K562 (cell line): ENCODE measurements around the gene MACF1. TPM values are rescaled to one million over a fixed set of nuclear protein-coding genes. Genes with fewer than 3 reads are reported as not detected.

ENCODE experiments used
- ATAC-seq: fragments of 200-7000 bp; cut with Tn5 transposase; 3 replicates; pipeline ENCODE4 v1.9.1; 2020; ENCODE audit warnings: moderate library complexity
- BruUV-seq: library from RNA; stranded (reverse); fragments of 400-500 nt; replicated peaks from 2 replicates; lab custom pipeline; 2021; lab: Mats Ljungman, UMichigan
- CTCF ChIA-PET: fragments of 300-600 bp; formaldehyde crosslinking; extraction: SDS; loops from one replicate; lab custom pipeline; 2021; ENCODE audit warnings: low intra/inter-chr PET ratio; lab: Yijun Ruan, JAX
- POLR2A ChIA-PET: fragments of 300-600, 350-650 bp; sonication (Branson Sonifier 250); formaldehyde crosslinking; extraction: SDS; loops from one replicate; lab custom pipeline; 2021; ENCODE audit warnings: antibody characterized with exemption, inconsistent platforms; lab: Yijun Ruan, JAX
- DNase-seq, 4 experiments: peaks; one replicate each; pipeline versions ENCODE4 v3.0.0 to v3.0.0-alpha.2; 2011 to 2018; ENCODE audit warnings: low spot score in 3 of 4, mixed read lengths in 3 of 4; ENCODE audit errors: extremely low read depth in 1 of 4
- FAIRE-seq: peaks from 2 replicates; lab custom pipeline; 2011; peaks lifted over from hg19 to GRCh38; lab: Jason Lieb, UNC
- H2AFZ ChIP-seq: 2 replicates; pipeline ENCODE4 v1.6.0; 2011; ENCODE audit warnings: low read depth, low read length, control low read depth, inconsistent platforms
- H3K27ac ChIP-seq: fragments of 200-600 bp; 3 replicates; pipeline ENCODE4 v1.8.0; 2011; ENCODE audit warnings: low read depth, mild to moderate bottlenecking, control low read depth, inconsistent platforms, low read length, moderate library complexity, mixed read lengths; ENCODE audit errors: extremely low read depth
- H3K27me3 ChIP-seq, 2 experiments: fragments of 300-600 bp in 1 of 2; 2 replicates in 1 of 2; 3 replicates in 1 of 2; pipeline versions ENCODE4 v1.6.0 to v1.8.0; 2011; ENCODE audit warnings: inconsistent platforms in 2 of 2, low read length in 2 of 2, mild to moderate bottlenecking in 1 of 2, mixed read lengths in 1 of 2, moderate library complexity in 1 of 2; ENCODE audit not compliant: control insufficient read depth in 2 of 2, insufficient read depth in 2 of 2
- H3K36me3 ChIP-seq: fragments of 300-600 bp; 3 replicates; pipeline ENCODE4 v1.8.0; 2011; ENCODE audit warnings: mild to moderate bottlenecking, low read length, inconsistent platforms; ENCODE audit not compliant: control insufficient read depth, insufficient read depth
- H3K4me1 ChIP-seq, 2 experiments: fragments of 200-600 bp in 1 of 2; replicated peaks in 1 of 2; 2 replicates in 1 of 2; 3 replicates in 1 of 2; pipeline versions ENCODE4 v1.5.1 to v1.8.0; 2011; ENCODE audit warnings: inconsistent platforms in 2 of 2, low read length in 2 of 2, mild to moderate bottlenecking in 1 of 2, mixed read lengths in 1 of 2, moderate library complexity in 1 of 2; ENCODE audit not compliant: control insufficient read depth in 2 of 2, insufficient read depth in 2 of 2
- H3K4me2 ChIP-seq: 2 replicates; pipeline ENCODE4 v1.6.1; 2011; ENCODE audit warnings: low read length, control low read depth, inconsistent platforms, mixed read lengths; ENCODE audit not compliant: insufficient read depth
- H3K4me3 ChIP-seq: fragments of 200-600 bp; sonication (generic), shearing (Covaris generic); 2 replicates; pipeline ENCODE4 v1.5.1; 2016; ENCODE audit warnings: control low read depth, inconsistent platforms
- H3K79me2 ChIP-seq: fragments of 200-600 bp; 3 replicates; pipeline ENCODE4 v1.8.0; 2011; ENCODE audit warnings: low read length, inconsistent platforms; ENCODE audit not compliant: control insufficient read depth, insufficient read depth
- H3K9ac ChIP-seq, 2 experiments: 2 replicates each; pipeline versions ENCODE4 v1.6.0 to v1.6.1; 2011; ENCODE audit warnings: low read depth in 2 of 2, low read length in 2 of 2, control low read depth in 1 of 2, inconsistent platforms in 1 of 2, mild to moderate bottlenecking in 1 of 2, mixed read lengths in 1 of 2; ENCODE audit not compliant: insufficient read depth in 1 of 2
- H3K9me1 ChIP-seq: one replicate; pipeline ENCODE4 v1.6.0; 2011; ENCODE audit warnings: inconsistent platforms, mild to moderate bottlenecking, low read length, moderate library complexity; ENCODE audit not compliant: control insufficient read depth, insufficient read depth
- H3K9me3 ChIP-seq: replicated peaks from 2 replicates; pipeline ENCODE4 v1.5.1; 2011; ENCODE audit warnings: low read depth, low read length, inconsistent platforms; ENCODE audit not compliant: control insufficient read depth, insufficient read depth
- H4K20me1 ChIP-seq: replicated peaks from 2 replicates; pipeline ENCODE4 v1.6.1; 2011; ENCODE audit warnings: low read length, inconsistent platforms, mixed read lengths; ENCODE audit not compliant: control insufficient read depth, insufficient read depth
- BDP1 ChIP-seq: IDR thresholded peaks from 3 replicates; pipeline ENCODE4 v1.6.1; 2011; ENCODE audit not compliant: insufficient read length, insufficient read depth
- BRF1 ChIP-seq: IDR thresholded peaks from 3 replicates; pipeline ENCODE4 v1.6.1; 2011; ENCODE audit warnings: borderline replicate concordance, mild to moderate bottlenecking; ENCODE audit not compliant: insufficient read length; ENCODE audit errors: extremely low read depth
- CHD1 ChIP-seq: fragments of 200-600 bp; sonication (generic); IDR thresholded peaks from one replicate; pipeline ENCODE4 v1.6.1; 2012; ENCODE audit warnings: mild to moderate bottlenecking, moderate library complexity, low read length, inconsistent platforms
- FOXJ2 ChIP-seq: fragments of 200-800 bp; sonication (Bioruptor generic); IDR thresholded peaks from 2 replicates; pipeline ENCODE4 v1.6.1; 2016; ENCODE audit warnings: missing genetic modification characterization, missing compliant biosample characterization
- MCM7 ChIP-seq, 2 experiments: fragments of 450-650 bp; IDR thresholded peaks; 2 replicates each; pipeline ENCODE4 v1.6.1; 2016 to 2018
- PHTF2 ChIP-seq: fragments of 250-450 bp; sonication (Bioruptor Pico); IDR thresholded peaks from 2 replicates; pipeline ENCODE4 v1.5.0; 2021; ENCODE audit warnings: mild to moderate bottlenecking
- POLR2AphosphoS5 ChIP-seq: IDR thresholded peaks from 2 replicates; pipeline ENCODE4 v1.6.1; 2011; ENCODE audit warnings: mild to moderate bottlenecking, low read depth, low read length, moderate library complexity; ENCODE audit not compliant: control insufficient read depth, insufficient read depth
- SP1 ChIP-seq: sonication (generic); formaldehyde crosslinking; IDR thresholded peaks from 2 replicates; pipeline ENCODE4 v1.8.1; 2022; ENCODE audit warnings: mild to moderate bottlenecking, missing genetic modification reagents
- TCF7 ChIP-seq: sonication (generic); IDR thresholded peaks from 2 replicates; pipeline ENCODE4 v1.6.1; 2016; ENCODE audit warnings: antibody characterized with exemption, borderline replicate concordance
- TGIF2 ChIP-seq: sonication (generic); formaldehyde crosslinking; IDR thresholded peaks from 2 replicates; pipeline ENCODE4 v1.8.1; 2022; ENCODE audit warnings: mild to moderate bottlenecking, missing genetic modification reagents, moderate library complexity
- ZNF347 ChIP-seq: fragments of 450-650 bp; formaldehyde crosslinking; IDR thresholded peaks from 2 replicates; pipeline ENCODE4 v1.4.0; 2020; ENCODE audit warnings: low read depth, mild to moderate bottlenecking, moderate library complexity
- WGBS: fragments of 100-300 bp; shearing (Covaris generic); methylation state at CpG from one replicate; pipeline ENCODE4 v1.1.6; 2016; ENCODE audit warnings: low coverage, mixed read lengths; ENCODE audit not compliant: insufficient coverage; ENCODE audit errors: missing lambda C conversion rate; 5-methylcytosine and 5-hydroxymethylcytosine counted together
- in situ Hi-C: fragments of 300-500 bp; cut with MboI; formaldehyde crosslinking; loops from 4 replicates; pipeline ENCODE4 v1.15.0; 2018; ENCODE audit warnings: inconsistent platforms, mixed read lengths
- intact Hi-C: fragments of 100-400 bp; cut with micrococcal nuclease; formaldehyde crosslinking; loops from 2 replicates; pipeline ENCODE4 v1.14.2; 2022
- polyA plus RNA-seq, 8 experiments: library from polyadenylated mRNA; depleted of rRNA in 4 of 8; stranded (reverse) in 5 of 8; unstranded in 3 of 8; fragments of >200 nt; fragmentation: Nextera tagmentation in 2 of 8; fragmentation: Illumina TruSeq in 1 of 8; extraction: Ambion mirVana in 2 of 8; extraction: Trizol in 1 of 8; gene quantifications; 2 replicates each; pipeline versions ENCODE4 v1.2.1 to v1.2.3, GENCODE V29; 2011 to 2014; ENCODE audit warnings: inconsistent platforms in 1 of 8, missing spikeins in 1 of 8
- total RNA-seq, 7 experiments: library from RNA; depleted of rRNA in 6 of 7; stranded (reverse); fragments of >200 nt in 6 of 7; fragmentation: Illumina TruSeq in 2 of 7; extraction: Trizol in 2 of 7; gene quantifications; 2 replicates each; pipeline versions ENCODE4 v1.2.1 to v1.2.3, GENCODE V29; 2011 to 2021; ENCODE audit warnings: low replicate concordance in 1 of 7
- TF ChIP-seq, protein P1 (sequence below): sonication (generic); formaldehyde crosslinking; IDR thresholded peaks from 2 replicates; pipeline ENCODE4 v1.4.0; 2020; ENCODE audit warnings: mild to moderate bottlenecking, missing genetic modification reagents
- TF ChIP-seq, protein P2 (sequence below): sonication (generic); formaldehyde crosslinking; IDR thresholded peaks from 2 replicates; pipeline ENCODE4 v1.8.1; 2022; ENCODE audit warnings: missing genetic modification reagents
- TF ChIP-seq, protein P3 (sequence below): IDR thresholded peaks from 2 replicates; pipeline ENCODE4 v1.6.1; 2011; ENCODE audit not compliant: insufficient read length; ENCODE audit errors: extremely low read depth
- TF ChIP-seq, protein P4 (sequence below), 2 experiments: fragments of 150-350 bp in 1 of 2; IDR thresholded peaks; 2 replicates each; pipeline ENCODE4 v1.6.1; 2012 to 2016; ENCODE audit warnings: low read depth in 2 of 2, low read length in 2 of 2, mild to moderate bottlenecking in 1 of 2, moderate library complexity in 1 of 2

Gene MACF1
- total and polyA plus RNA-seq, 9 of the 15 experiments (the other 6 are each of a cell fraction or from before 2014, with no cell fraction given), result 13.2 to 232 (median 112) TPM

DNA sequence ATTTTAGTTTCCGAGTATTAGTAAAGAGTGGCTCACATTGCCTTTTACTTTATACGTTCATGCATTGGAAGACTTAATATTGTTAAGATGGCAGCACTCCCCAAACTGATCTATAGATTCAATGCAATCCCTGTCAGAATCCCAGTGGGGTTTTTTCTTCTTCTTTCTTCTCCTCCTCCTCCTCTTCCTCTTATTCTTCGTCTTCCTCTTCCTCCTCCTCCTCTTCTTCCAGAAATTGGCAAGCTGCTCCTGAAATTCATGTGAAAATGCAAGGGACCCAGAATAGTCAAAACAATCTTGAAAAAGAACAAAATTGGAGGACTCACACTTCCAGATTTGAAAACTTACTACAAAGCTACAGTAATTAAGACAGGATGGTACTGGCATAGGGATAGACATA lies 23.2 kb upstream of the MACF1 start (continued):
- TF ChIP-seq, protein P1, sequence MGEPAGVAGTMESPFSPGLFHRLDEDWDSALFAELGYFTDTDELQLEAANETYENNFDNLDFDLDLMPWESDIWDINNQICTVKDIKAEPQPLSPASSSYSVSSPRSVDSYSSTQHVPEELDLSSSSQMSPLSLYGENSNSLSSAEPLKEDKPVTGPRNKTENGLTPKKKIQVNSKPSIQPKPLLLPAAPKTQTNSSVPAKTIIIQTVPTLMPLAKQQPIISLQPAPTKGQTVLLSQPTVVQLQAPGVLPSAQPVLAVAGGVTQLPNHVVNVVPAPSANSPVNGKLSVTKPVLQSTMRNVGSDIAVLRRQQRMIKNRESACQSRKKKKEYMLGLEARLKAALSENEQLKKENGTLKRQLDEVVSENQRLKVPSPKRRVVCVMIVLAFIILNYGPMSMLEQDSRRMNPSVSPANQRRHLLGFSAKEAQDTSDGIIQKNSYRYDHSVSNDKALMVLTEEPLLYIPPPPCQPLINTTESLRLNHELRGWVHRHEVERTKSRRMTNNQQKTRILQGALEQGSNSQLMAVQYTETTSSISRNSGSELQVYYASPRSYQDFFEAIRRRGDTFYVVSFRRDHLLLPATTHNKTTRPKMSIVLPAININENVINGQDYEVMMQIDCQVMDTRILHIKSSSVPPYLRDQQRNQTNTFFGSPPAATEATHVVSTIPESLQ (CRISPR knock-in tag), result no peak
- TF ChIP-seq BDP1 (no peak), CHD1 (no peak), POLR2AphosphoS5 (no peak), TGIF2 (CRISPR knock-in tag) (no peak)
- TF ChIP-seq, protein P2, sequence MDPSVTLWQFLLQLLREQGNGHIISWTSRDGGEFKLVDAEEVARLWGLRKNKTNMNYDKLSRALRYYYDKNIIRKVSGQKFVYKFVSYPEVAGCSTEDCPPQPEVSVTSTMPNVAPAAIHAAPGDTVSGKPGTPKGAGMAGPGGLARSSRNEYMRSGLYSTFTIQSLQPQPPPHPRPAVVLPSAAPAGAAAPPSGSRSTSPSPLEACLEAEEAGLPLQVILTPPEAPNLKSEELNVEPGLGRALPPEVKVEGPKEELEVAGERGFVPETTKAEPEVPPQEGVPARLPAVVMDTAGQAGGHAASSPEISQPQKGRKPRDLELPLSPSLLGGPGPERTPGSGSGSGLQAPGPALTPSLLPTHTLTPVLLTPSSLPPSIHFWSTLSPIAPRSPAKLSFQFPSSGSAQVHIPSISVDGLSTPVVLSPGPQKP (CRISPR knock-in tag), result no peak

DNA sequence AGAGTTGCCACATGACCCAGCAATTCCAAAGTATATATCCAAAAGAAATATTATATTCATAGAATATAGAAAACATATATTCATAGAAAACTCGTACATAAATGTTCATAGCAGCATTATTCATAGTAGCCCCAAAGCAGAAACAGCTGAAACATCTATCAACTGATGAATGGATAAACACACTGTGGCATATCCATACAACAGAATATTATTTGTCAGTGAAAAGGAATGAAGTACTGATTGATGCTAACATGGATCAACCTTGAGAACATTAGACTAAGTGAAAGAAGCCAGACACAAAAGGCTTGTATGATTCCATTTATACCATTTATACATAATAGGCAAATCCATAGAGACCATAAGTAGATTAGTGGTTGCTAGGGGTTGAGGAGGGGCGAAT lies 21.7 kb upstream of the MACF1 start:
- ATAC-seq (no peak), FAIRE-seq (no peak), DNase-seq (no peak)
- ChIA-PET POLR2A (no interaction called here), CTCF (interaction anchor here (0.6 kb wide), 1 partner anchor 74 kb away, joined by 3 read pairs; no protein-coding TSS in a partner anchor)
- BruUV-seq, result no TSS peak
- intact Hi-C loops (no loop called here), in situ Hi-C loops (loop anchor here (5.0 kb wide), 1 partner anchor 81 kb away; no protein-coding TSS in a partner anchor)
- no peak overlapping the region for H3K4me2 ChIP-seq
- H3K9me3 ChIP-seq, result no peaks in the 10 kb centered on the region
- H3K27me3 ChIP-seq, result no peaks in the 10 kb centered on the region
- H3K4me1 ChIP-seq, result peaks cover 21 to 36% of the 10 kb centered on the region in 2 experiments
- peaks cover 8% of the 10 kb centered on the region for H3K79me2 ChIP-seq
- H3K9ac ChIP-seq, result no peak overlapping the region
- H4K20me1 ChIP-seq, result peaks cover 7% of the 10 kb centered on the region
- peaks cover 4% of the 10 kb centered on the region for H3K9me1 ChIP-seq
- H3K27ac ChIP-seq, result no peak overlapping the region
- no peaks in the 10 kb centered on the region for H3K36me3 ChIP-seq
- 69% methylated on average over 2 of the region's 2 CpGs for WGBS
- no peak overlapping the region for H2AFZ ChIP-seq
- H3K4me3 ChIP-seq, result no peak overlapping the region
- TF ChIP-seq, protein P3, sequence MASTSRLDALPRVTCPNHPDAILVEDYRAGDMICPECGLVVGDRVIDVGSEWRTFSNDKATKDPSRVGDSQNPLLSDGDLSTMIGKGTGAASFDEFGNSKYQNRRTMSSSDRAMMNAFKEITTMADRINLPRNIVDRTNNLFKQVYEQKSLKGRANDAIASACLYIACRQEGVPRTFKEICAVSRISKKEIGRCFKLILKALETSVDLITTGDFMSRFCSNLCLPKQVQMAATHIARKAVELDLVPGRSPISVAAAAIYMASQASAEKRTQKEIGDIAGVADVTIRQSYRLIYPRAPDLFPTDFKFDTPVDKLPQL, result no peak
- TF ChIP-seq PHTF2 (CRISPR knock-in tag) (no peak), BRF1 (no peak), MCM7 (IDR thresholded peaks at IDR 0.05) (no peak), ZNF347 (no peak), FOXJ2 (tag) (no peak), TCF7 (no peak), SP1 (CRISPR knock-in tag) (no peak)
- TF ChIP-seq, protein P4, sequence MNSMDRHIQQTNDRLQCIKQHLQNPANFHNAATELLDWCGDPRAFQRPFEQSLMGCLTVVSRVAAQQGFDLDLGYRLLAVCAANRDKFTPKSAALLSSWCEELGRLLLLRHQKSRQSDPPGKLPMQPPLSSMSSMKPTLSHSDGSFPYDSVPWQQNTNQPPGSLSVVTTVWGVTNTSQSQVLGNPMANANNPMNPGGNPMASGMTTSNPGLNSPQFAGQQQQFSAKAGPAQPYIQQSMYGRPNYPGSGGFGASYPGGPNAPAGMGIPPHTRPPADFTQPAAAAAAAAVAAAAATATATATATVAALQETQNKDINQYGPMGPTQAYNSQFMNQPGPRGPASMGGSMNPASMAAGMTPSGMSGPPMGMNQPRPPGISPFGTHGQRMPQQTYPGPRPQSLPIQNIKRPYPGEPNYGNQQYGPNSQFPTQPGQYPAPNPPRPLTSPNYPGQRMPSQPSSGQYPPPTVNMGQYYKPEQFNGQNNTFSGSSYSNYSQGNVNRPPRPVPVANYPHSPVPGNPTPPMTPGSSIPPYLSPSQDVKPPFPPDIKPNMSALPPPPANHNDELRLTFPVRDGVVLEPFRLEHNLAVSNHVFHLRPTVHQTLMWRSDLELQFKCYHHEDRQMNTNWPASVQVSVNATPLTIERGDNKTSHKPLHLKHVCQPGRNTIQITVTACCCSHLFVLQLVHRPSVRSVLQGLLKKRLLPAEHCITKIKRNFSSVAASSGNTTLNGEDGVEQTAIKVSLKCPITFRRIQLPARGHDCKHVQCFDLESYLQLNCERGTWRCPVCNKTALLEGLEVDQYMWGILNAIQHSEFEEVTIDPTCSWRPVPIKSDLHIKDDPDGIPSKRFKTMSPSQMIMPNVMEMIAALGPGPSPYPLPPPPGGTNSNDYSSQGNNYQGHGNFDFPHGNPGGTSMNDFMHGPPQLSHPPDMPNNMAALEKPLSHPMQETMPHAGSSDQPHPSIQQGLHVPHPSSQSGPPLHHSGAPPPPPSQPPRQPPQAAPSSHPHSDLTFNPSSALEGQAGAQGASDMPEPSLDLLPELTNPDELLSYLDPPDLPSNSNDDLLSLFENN (IDR thresholded peaks at IDR 0.05; ENCODE audit: low read depth in 2 of 2, low read length in 2 of 2), result no peak
